HepG2 (cell line): Measurements from ENCODE around the gene IFIT1. TPM values are rescaled to one million over a fixed set of nuclear protein-coding genes. Genes with fewer than 3 reads are reported as not detected.

Experiments used
- E2F5 ChIP-seq: sonication (generic); formaldehyde crosslinking; conservative IDR thresholded peaks from 2 replicates; pipeline ENCODE4 v1.4.0; 2020; ENCODE audit warnings: missing genetic modification reagents
- ERF ChIP-seq: IDR thresholded peaks from 2 replicates; pipeline ENCODE4 v1.6.1; 2018; ENCODE audit warnings: missing biosample characterization, missing genetic modification reagents
- KAT7 ChIP-seq: IDR thresholded peaks from 2 replicates; pipeline ENCODE4 v1.6.1; 2018; ENCODE audit warnings: borderline replicate concordance, missing compliant biosample characterization
- NKX3-1 ChIP-seq: sonication (generic); formaldehyde crosslinking; IDR thresholded peaks from 2 replicates; pipeline ENCODE4 v1.5.0; 2020; ENCODE audit warnings: missing genetic modification reagents
- PHF21A ChIP-seq: sonication (generic); formaldehyde crosslinking; IDR thresholded peaks from 2 replicates; pipeline ENCODE4 v1.5.0; 2020; ENCODE audit warnings: mild to moderate bottlenecking, missing genetic modification reagents
- SIN3B ChIP-seq: fragments of 150-350 bp; IDR thresholded peaks from 2 replicates; pipeline ENCODE4 v1.6.1; 2014; ENCODE audit warnings: low read length
- SP1 ChIP-seq, 2 experiments: fragments of 450-650 bp in 1 of 2; sonication (generic) in 1 of 2; formaldehyde crosslinking in 1 of 2; IDR thresholded peaks; 2 replicates each; pipeline versions ENCODE4 v1.4.0 to v1.6.1; 2016 to 2020; ENCODE audit warnings: missing genetic modification reagents in 1 of 2
- SRF ChIP-seq: IDR thresholded peaks from 2 replicates; pipeline ENCODE4 v1.6.1; 2011; ENCODE audit warnings: mild to moderate bottlenecking, low read depth, low read length, moderate library complexity
- ZBTB7B ChIP-seq: sonication (generic); formaldehyde crosslinking; IDR thresholded peaks from 2 replicates; pipeline ENCODE4 v1.4.0; 2020; ENCODE audit warnings: missing genetic modification reagents
- ZNF180 ChIP-seq: sonication (generic); formaldehyde crosslinking; IDR thresholded peaks from 2 replicates; pipeline ENCODE4 v1.4.0; 2020; ENCODE audit warnings: low read depth, missing genetic modification reagents, borderline replicate concordance
- ZNF20 ChIP-seq: sonication (generic); formaldehyde crosslinking; IDR thresholded peaks from 2 replicates; pipeline ENCODE4 v1.4.0; 2020; ENCODE audit warnings: mild to moderate bottlenecking, moderate library complexity, missing genetic modification reagents
- ZNF24 ChIP-seq: fragments of 450-650 bp; IDR thresholded peaks from 2 replicates; pipeline ENCODE4 v1.6.1; 2017; ENCODE audit warnings: antibody characterized with exemption, mild to moderate bottlenecking
- ZNF776 ChIP-seq: sonication (generic); formaldehyde crosslinking; IDR thresholded peaks from 2 replicates; pipeline ENCODE4 v1.4.0; 2020; ENCODE audit warnings: mild to moderate bottlenecking, missing genetic modification reagents
- polyA plus RNA-seq, 8 experiments: library from polyadenylated mRNA; depleted of rRNA in 3 of 8; stranded (reverse) in 7 of 8; unstranded in 1 of 8; fragments of >200 nt; fragmentation: Illumina TruSeq in 4 of 8; extraction: Trizol in 4 of 8; gene quantifications; 2 replicates each; pipeline versions ENCODE4 v1.2.1 to v1.2.3, GENCODE V29; 2011 to 2016; ENCODE audit warnings: low read depth in 4 of 8, missing spikeins in 1 of 8, mixed read lengths in 1 of 8; ENCODE audit not compliant: insufficient read depth in 1 of 8
- total RNA-seq, 5 experiments: library from RNA; depleted of rRNA; stranded (reverse); fragments of >200 nt; fragmentation: Illumina TruSeq; extraction: Trizol; gene quantifications; 2 replicates each; pipeline ENCODE4 v1.2.3, GENCODE V29; 2016; ENCODE audit warnings: low read depth in 1 of 5
- TF ChIP-seq, protein P1 (sequence below): sonication (generic); formaldehyde crosslinking; IDR thresholded peaks from 2 replicates; pipeline ENCODE4 v1.4.0; 2020; ENCODE audit warnings: missing genetic modification reagents
- TF ChIP-seq, protein P2 (sequence below): sonication (generic); formaldehyde crosslinking; conservative IDR thresholded peaks from 2 replicates; pipeline ENCODE4 v1.4.0; 2020; ENCODE audit warnings: missing genetic modification reagents
- TF ChIP-seq, protein P3 (sequence below): fragments of 450-650 bp; IDR thresholded peaks from 2 replicates; pipeline ENCODE4 v1.6.1; 2017; ENCODE audit warnings: mild to moderate bottlenecking
- TF ChIP-seq, protein P4 (sequence below): sonication (generic); formaldehyde crosslinking; IDR thresholded peaks from 2 replicates; pipeline ENCODE4 v1.5.0; 2020; ENCODE audit warnings: mild to moderate bottlenecking, missing genetic modification reagents

The IFIT1 gene
- total and polyA plus RNA-seq, 2 of the 13 experiments (the other 11 are each of a cell fraction or from before 2014, with no cell fraction given) = 1.5 to 5.5 TPM

- TF ChIP-seq, protein P1, sequence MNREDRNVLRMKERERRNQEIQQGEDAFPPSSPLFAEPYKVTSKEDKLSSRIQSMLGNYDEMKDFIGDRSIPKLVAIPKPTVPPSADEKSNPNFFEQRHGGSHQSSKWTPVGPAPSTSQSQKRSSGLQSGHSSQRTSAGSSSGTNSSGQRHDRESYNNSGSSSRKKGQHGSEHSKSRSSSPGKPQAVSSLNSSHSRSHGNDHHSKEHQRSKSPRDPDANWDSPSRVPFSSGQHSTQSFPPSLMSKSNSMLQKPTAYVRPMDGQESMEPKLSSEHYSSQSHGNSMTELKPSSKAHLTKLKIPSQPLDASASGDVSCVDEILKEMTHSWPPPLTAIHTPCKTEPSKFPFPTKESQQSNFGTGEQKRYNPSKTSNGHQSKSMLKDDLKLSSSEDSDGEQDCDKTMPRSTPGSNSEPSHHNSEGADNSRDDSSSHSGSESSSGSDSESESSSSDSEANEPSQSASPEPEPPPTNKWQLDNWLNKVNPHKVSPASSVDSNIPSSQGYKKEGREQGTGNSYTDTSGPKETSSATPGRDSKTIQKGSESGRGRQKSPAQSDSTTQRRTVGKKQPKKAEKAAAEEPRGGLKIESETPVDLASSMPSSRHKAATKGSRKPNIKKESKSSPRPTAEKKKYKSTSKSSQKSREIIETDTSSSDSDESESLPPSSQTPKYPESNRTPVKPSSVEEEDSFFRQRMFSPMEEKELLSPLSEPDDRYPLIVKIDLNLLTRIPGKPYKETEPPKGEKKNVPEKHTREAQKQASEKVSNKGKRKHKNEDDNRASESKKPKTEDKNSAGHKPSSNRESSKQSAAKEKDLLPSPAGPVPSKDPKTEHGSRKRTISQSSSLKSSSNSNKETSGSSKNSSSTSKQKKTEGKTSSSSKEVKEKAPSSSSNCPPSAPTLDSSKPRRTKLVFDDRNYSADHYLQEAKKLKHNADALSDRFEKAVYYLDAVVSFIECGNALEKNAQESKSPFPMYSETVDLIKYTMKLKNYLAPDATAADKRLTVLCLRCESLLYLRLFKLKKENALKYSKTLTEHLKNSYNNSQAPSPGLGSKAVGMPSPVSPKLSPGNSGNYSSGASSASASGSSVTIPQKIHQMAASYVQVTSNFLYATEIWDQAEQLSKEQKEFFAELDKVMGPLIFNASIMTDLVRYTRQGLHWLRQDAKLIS = no peak
- 0 out of 2 replicates have a peak, but pooled peaks have one; percentile 59 for TF ChIP-seq ZNF776
- TF ChIP-seq SIN3B = no peak
- TF ChIP-seq ZNF180 (CRISPR knock-in tag) = no peak
- no peak for TF ChIP-seq ZNF24
- TF ChIP-seq, protein P2, sequence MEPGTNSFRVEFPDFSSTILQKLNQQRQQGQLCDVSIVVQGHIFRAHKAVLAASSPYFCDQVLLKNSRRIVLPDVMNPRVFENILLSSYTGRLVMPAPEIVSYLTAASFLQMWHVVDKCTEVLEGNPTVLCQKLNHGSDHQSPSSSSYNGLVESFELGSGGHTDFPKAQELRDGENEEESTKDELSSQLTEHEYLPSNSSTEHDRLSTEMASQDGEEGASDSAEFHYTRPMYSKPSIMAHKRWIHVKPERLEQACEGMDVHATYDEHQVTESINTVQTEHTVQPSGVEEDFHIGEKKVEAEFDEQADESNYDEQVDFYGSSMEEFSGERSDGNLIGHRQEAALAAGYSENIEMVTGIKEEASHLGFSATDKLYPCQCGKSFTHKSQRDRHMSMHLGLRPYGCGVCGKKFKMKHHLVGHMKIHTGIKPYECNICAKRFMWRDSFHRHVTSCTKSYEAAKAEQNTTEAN = no peak
- TF ChIP-seq E2F5 = no peak
- TF ChIP-seq PHF21A = no peak
- peak; percentile 65; the same call in 1 of the 2 replicates for TF ChIP-seq KAT7 (CRISPR knock-in tag)
- no peak for TF ChIP-seq ZNF20 (CRISPR knock-in tag)
- peak; percentile 37; the same call in 1 of the 2 replicates for TF ChIP-seq ZBTB7B (CRISPR knock-in tag)
- TF ChIP-seq ERF (CRISPR knock-in tag) = peak; percentile 50; the same call in 1 of the 2 replicates
- TF ChIP-seq, protein P3, sequence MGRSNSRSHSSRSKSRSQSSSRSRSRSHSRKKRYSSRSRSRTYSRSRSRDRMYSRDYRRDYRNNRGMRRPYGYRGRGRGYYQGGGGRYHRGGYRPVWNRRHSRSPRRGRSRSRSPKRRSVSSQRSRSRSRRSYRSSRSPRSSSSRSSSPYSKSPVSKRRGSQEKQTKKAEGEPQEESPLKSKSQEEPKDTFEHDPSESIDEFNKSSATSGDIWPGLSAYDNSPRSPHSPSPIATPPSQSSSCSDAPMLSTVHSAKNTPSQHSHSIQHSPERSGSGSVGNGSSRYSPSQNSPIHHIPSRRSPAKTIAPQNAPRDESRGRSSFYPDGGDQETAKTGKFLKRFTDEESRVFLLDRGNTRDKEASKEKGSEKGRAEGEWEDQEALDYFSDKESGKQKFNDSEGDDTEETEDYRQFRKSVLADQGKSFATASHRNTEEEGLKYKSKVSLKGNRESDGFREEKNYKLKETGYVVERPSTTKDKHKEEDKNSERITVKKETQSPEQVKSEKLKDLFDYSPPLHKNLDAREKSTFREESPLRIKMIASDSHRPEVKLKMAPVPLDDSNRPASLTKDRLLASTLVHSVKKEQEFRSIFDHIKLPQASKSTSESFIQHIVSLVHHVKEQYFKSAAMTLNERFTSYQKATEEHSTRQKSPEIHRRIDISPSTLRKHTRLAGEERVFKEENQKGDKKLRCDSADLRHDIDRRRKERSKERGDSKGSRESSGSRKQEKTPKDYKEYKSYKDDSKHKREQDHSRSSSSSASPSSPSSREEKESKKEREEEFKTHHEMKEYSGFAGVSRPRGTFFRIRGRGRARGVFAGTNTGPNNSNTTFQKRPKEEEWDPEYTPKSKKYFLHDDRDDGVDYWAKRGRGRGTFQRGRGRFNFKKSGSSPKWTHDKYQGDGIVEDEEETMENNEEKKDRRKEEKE = no peak
- TF ChIP-seq, protein P4, sequence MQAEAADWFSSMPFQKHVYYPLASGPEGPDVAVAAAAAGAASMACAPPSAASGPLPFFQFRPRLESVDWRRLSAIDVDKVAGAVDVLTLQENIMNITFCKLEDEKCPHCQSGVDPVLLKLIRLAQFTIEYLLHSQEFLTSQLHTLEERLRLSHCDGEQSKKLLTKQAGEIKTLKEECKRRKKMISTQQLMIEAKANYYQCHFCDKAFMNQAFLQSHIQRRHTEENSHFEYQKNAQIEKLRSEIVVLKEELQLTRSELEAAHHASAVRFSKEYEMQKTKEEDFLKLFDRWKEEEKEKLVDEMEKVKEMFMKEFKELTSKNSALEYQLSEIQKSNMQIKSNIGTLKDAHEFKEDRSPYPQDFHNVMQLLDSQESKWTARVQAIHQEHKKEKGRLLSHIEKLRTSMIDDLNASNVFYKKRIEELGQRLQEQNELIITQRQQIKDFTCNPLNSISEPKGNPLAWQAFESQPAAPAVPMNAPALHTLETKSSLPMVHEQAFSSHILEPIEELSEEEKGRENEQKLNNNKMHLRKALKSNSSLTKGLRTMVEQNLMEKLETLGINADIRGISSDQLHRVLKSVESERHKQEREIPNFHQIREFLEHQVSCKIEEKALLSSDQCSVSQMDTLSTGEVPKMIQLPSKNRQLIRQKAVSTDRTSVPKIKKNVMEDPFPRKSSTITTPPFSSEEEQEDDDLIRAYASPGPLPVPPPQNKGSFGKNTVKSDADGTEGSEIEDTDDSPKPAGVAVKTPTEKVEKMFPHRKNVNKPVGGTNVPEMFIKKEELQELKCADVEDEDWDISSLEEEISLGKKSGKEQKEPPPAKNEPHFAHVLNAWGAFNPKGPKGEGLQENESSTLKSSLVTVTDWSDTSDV (CRISPR knock-in tag) = peak; percentile 41; the same call in 1 of the 2 replicates
- TF ChIP-seq NKX3-1 (CRISPR knock-in tag) = no peak; the same call in 1 of the 2 replicates
- TF ChIP-seq SRF = no peak
- no peak for TF ChIP-seq SP1 (IDR thresholded peaks at IDR 0.05)
- no peak for TF ChIP-seq SP1 (CRISPR knock-in tag; IDR thresholded peaks at IDR 0.05)
Measured at GRCh38 chr10:89414879-89415821, 22.7 kb downstream of the IFIT1 start (continued).
